Lower leg skin (tissue), 3 donors: ENCODE measurements around the gene ETV5.

Experiments
- POLR2A ChIP-seq, 2 donors: fragments of 450-650 bp; IDR thresholded peaks; one replicate each; pipeline ENCODE4 v1.6.1; 2016 to 2017; ENCODE audit warnings: antibody characterized with exemption in 2 of 2, mild to moderate bottlenecking in 1 of 2, moderate library complexity in 1 of 2
- TF ChIP-seq, protein P1 (sequence below), 3 donors: fragments of 450-650 bp; IDR thresholded peaks; one replicate each; pipeline ENCODE4 v1.5.1; 2016; ENCODE audit warnings: antibody characterized with exemption in 3 of 3, mild to moderate bottlenecking in 3 of 3, moderate library complexity in 2 of 3

DNA sequence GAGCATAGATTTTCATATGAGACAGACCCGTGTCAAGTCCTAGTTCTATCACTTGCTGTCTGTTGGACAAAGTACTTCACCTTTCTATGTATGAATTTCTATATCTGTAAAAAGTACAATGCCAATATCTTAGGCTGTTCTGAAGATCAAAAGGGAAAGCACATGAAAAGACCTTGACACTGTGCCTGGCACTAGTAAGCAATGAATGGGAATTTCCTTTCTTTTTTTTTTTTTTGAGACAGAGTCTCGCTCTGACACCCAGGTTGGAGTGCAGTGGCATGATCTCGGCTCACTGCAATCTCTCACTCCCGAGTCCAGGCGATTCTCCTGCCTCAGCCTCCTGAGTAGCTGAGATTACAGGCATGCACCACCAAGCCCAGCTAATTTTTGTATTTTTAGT is 35.4 kb upstream of the ETV5 start:
- TF ChIP-seq, protein P1, sequence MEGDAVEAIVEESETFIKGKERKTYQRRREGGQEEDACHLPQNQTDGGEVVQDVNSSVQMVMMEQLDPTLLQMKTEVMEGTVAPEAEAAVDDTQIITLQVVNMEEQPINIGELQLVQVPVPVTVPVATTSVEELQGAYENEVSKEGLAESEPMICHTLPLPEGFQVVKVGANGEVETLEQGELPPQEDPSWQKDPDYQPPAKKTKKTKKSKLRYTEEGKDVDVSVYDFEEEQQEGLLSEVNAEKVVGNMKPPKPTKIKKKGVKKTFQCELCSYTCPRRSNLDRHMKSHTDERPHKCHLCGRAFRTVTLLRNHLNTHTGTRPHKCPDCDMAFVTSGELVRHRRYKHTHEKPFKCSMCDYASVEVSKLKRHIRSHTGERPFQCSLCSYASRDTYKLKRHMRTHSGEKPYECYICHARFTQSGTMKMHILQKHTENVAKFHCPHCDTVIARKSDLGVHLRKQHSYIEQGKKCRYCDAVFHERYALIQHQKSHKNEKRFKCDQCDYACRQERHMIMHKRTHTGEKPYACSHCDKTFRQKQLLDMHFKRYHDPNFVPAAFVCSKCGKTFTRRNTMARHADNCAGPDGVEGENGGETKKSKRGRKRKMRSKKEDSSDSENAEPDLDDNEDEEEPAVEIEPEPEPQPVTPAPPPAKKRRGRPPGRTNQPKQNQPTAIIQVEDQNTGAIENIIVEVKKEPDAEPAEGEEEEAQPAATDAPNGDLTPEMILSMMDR (IDR thresholded peaks at IDR 0.05) = no peak
- TF ChIP-seq POLR2A (IDR thresholded peaks at IDR 0.05) = no peak
